OCI-LY7 (cell line): ENCODE measurements around the gene SLC26A3. TPM values are rescaled to one million over a fixed set of nuclear protein-coding genes. Genes with fewer than 3 reads are reported as not detected.

ENCODE experiments used
- BruUV-seq: library from RNA; stranded (reverse); fragments of 400-500 nt; replicated peaks from 2 replicates; lab custom pipeline; 2021; lab: Mats Ljungman, UMichigan
- CTCF ChIA-PET: fragments of 300-600 bp; sonication (Branson Sonifier 250); formaldehyde crosslinking; loops from one replicate; lab custom pipeline; 2022; ENCODE audit warnings: antibody characterized with exemption; ENCODE audit not compliant: unreplicated experiment; lab: Charles Lee
- POLR2A ChIA-PET: fragments of 300-600 bp; sonication (Branson Sonifier 250); formaldehyde crosslinking; loops from one replicate; lab custom pipeline; 2022; ENCODE audit warnings: antibody characterized with exemption; lab: Charles Lee
- DNase-seq: peaks from one replicate; pipeline ENCODE4 v3.0.0-alpha.2; 2015; ENCODE audit warnings: low spot score
- H2AFZ ChIP-seq: fragments of 200-600 bp; sonication (generic), shearing (Covaris generic); 2 replicates; pipeline ENCODE4 v1.6.1; 2014; ENCODE audit warnings: mild to moderate bottlenecking, antibody characterized with exemption, low read length, moderate library complexity
- H3K27ac ChIP-seq: fragments of 200-600 bp; sonication (generic); 2 replicates; pipeline ENCODE4 v1.5.1; 2014; ENCODE audit warnings: mixed run types, low read depth, mild to moderate bottlenecking, moderate library complexity, low read length, inconsistent platforms; ENCODE audit not compliant: poor library complexity, severe bottlenecking
- H3K36me3 ChIP-seq: fragments of 200-600 bp; sonication (generic); 2 replicates; pipeline ENCODE4 v1.6.1; 2014; ENCODE audit warnings: mild to moderate bottlenecking, antibody characterized with exemption, low read length, moderate library complexity, mixed read lengths; ENCODE audit not compliant: insufficient read depth
- H3K4me1 ChIP-seq: fragments of 200-600 bp; sonication (generic); 2 replicates; pipeline ENCODE4 v1.5.1; 2014; ENCODE audit warnings: mild to moderate bottlenecking, low read length; ENCODE audit not compliant: insufficient read depth, poor library complexity, severe bottlenecking
- H3K4me2 ChIP-seq: fragments of 200-600 bp; sonication (generic); 2 replicates; pipeline ENCODE4 v1.6.1; 2014; ENCODE audit warnings: mild to moderate bottlenecking, low read length
- H3K4me3 ChIP-seq: fragments of 200-600 bp; sonication (generic); 2 replicates; pipeline ENCODE4 v1.5.1; 2014; ENCODE audit warnings: mild to moderate bottlenecking, low read depth, low read length; ENCODE audit not compliant: poor library complexity, severe bottlenecking
- H3K79me2 ChIP-seq: fragments of 200-600 bp; sonication (generic); 2 replicates; pipeline ENCODE4 v1.6.1; 2016; ENCODE audit warnings: low read depth, mild to moderate bottlenecking, low read length, moderate library complexity, mixed read lengths; ENCODE audit not compliant: insufficient read depth
- H3K9me2 ChIP-seq: fragments of 200-600 bp; sonication (generic); 2 replicates; pipeline ENCODE4 v1.6.1; 2016; ENCODE audit warnings: mild to moderate bottlenecking, low read length, mixed read lengths; ENCODE audit not compliant: insufficient read depth
- H3K9me3 ChIP-seq: fragments of 200-600 bp; sonication (generic); 2 replicates; pipeline ENCODE4 v1.6.1; 2014; ENCODE audit warnings: mild to moderate bottlenecking, mixed run types, low read length, mixed read lengths
- H4K20me1 ChIP-seq: fragments of 200-600 bp; sonication (generic); 2 replicates; pipeline ENCODE4 v1.6.1; 2014; ENCODE audit warnings: mild to moderate bottlenecking, antibody characterized with exemption, low read length, moderate library complexity, mixed read lengths; ENCODE audit not compliant: insufficient read depth
- CTCF ChIP-seq: fragments of 200-600 bp; sonication (generic); conservative IDR thresholded peaks from 2 replicates; pipeline ENCODE4 v1.5.1; 2014; ENCODE audit warnings: mild to moderate bottlenecking, antibody characterized with exemption, low read length, moderate library complexity, mixed read lengths
- EZH2phosphoT487 ChIP-seq: fragments of 200-600 bp; sonication (generic); IDR thresholded peaks from 2 replicates; pipeline ENCODE4 v1.6.1; 2018; ENCODE audit warnings: low read depth, borderline replicate concordance, mild to moderate bottlenecking, mixed run types, antibody characterized with exemption, low read length, moderate library complexity, mixed read lengths
- intact Hi-C: fragments of 100-400 bp; cut with micrococcal nuclease; formaldehyde crosslinking; loops from one replicate; pipeline ENCODE4 v1.10.0; 2022; ENCODE audit not compliant: unreplicated experiment
- total RNA-seq, 2 experiments: library from RNA; depleted of rRNA in 1 of 2; stranded (reverse); fragments of >200 nt in 1 of 2; shearing (Covaris generic) in 1 of 2; gene quantifications; 2 replicates each; pipeline ENCODE4 v1.2.3, GENCODE V29; 2014 to 2022

Gene SLC26A3
- total RNA-seq, 2 experiments from 2014 or later, result not detected

- TF ChIP-seq EZH2phosphoT487 (no peak), CTCF (no peak)
- ChIA-PET POLR2A (interaction anchor here (0.6 kb wide), 1 partner anchor 11 kb away, joined by 3 read pairs; no protein-coding TSS in a partner anchor), CTCF (no interaction called here)
- Histone ChIP-seq H3K4me2 (no peak overlapping the region), H2AFZ (no peak overlapping the region), H4K20me1 (no peaks in the 10 kb centered on the region), H3K79me2 (peaks cover 5% of the 10 kb centered on the region; the same call in 1 of the 2 replicates), H3K36me3 (peaks cover 78% of the 10 kb centered on the region), H3K4me1 (no peaks in the 10 kb centered on the region), H3K27ac (no peak overlapping the region), H3K9me3 (no peaks in the 10 kb centered on the region), H3K9me2 (no peaks in the 10 kb centered on the region), H3K4me3 (no peak overlapping the region)
- no peak for DNase-seq
- intact Hi-C loops, result no loop called here
- no TSS peak for BruUV-seq
Observed at GRCh38 chr7:107758667-107759066, 44.4 kb downstream of the SLC26A3 start.

- intact Hi-C loops, result no loop called here
- no peak overlapping the region for H3K4me3 ChIP-seq
- no TSS peak for BruUV-seq
- H3K79me2 ChIP-seq, result peaks cover 35% of the 10 kb centered on the region; the same call in 1 of the 2 replicates
- no peak overlapping the region for H3K27ac ChIP-seq
- TF ChIP-seq EZH2phosphoT487, result no peak
- TF ChIP-seq CTCF, result 0 out of 2 replicates have a peak, but pooled peaks have one; percentile 25
- POLR2A ChIA-PET, result no interaction called here
- H3K9me3 ChIP-seq, result no peaks in the 10 kb centered on the region
- H3K36me3 ChIP-seq, result peaks cover 97% of the 10 kb centered on the region
- no peak for DNase-seq
- no peak overlapping the region for H2AFZ ChIP-seq
- no peaks in the 10 kb centered on the region for H4K20me1 ChIP-seq
- CTCF ChIA-PET, result no interaction called here
- no peaks in the 10 kb centered on the region for H3K9me2 ChIP-seq
- no peaks in the 10 kb centered on the region for H3K4me1 ChIP-seq
- H3K4me2 ChIP-seq, result no peak overlapping the region
Observed at GRCh38 chr7:107754642-107755041, 48.4 kb downstream of the SLC26A3 start.

GRCh38 chr7:107751113-107751512, 51.9 kb downstream of the SLC26A3 start:
- peaks cover 23% of the 10 kb centered on the region for H4K20me1 ChIP-seq
- H3K9me2 ChIP-seq, result no peaks in the 10 kb centered on the region
- H3K4me1 ChIP-seq, result peaks cover 29% of the 10 kb centered on the region
- H3K27ac ChIP-seq, result no peak overlapping the region
- no peaks in the 10 kb centered on the region for H3K9me3 ChIP-seq
- H3K4me3 ChIP-seq, result no peak overlapping the region
- intact Hi-C loops, result no loop called here
- no peak for DNase-seq
- no peak overlapping the region for H2AFZ ChIP-seq
- POLR2A ChIA-PET, result no interaction called here
- peaks cover 93% of the 10 kb centered on the region for H3K36me3 ChIP-seq
- BruUV-seq, result no TSS peak
- CTCF ChIA-PET, result no interaction called here
- no peak for TF ChIP-seq EZH2phosphoT487
- no peak for TF ChIP-seq CTCF
- no peak overlapping the region for H3K4me2 ChIP-seq
- H3K79me2 ChIP-seq, result peaks cover 70% of the 10 kb centered on the region
